HepG2 (cell line): ENCODE measurements around the gene TTC28. TPM values are rescaled to one million over a fixed set of nuclear protein-coding genes. Genes with fewer than 3 reads are reported as not detected.
"Not testable (repeated sequence)": the region's sequence is repeated elsewhere in the genome, so short reads cannot be mapped to it uniquely, and the experiment has no call there.

Experiments
- ATF4 ChIP-seq, 2 experiments: fragments of 450-650 bp in 1 of 2; sonication (generic) in 1 of 2; formaldehyde crosslinking; IDR thresholded peaks; 2 replicates each; pipeline versions ENCODE4 v1.5.0 to v1.8.0; 2020 to 2022; ENCODE audit warnings: mild to moderate bottlenecking in 1 of 2, missing genetic modification reagents in 1 of 2
- BCL3 ChIP-seq: sonication (generic); formaldehyde crosslinking; IDR thresholded peaks from 2 replicates; pipeline ENCODE4 v1.5.1; 2020; ENCODE audit warnings: mild to moderate bottlenecking, missing genetic modification reagents, moderate library complexity
- CCDC6 ChIP-seq: sonication (generic); formaldehyde crosslinking; IDR thresholded peaks from 2 replicates; pipeline ENCODE4 v1.8.1; 2022; ENCODE audit warnings: mild to moderate bottlenecking, missing genetic modification reagents, moderate library complexity
- HOXA3 ChIP-seq: sonication (generic); formaldehyde crosslinking; IDR thresholded peaks from 2 replicates; pipeline ENCODE4 v1.5.0; 2020; ENCODE audit warnings: missing genetic modification reagents
- IKZF4 ChIP-seq: sonication (generic); formaldehyde crosslinking; IDR thresholded peaks from 2 replicates; pipeline ENCODE4 v1.5.1; 2020; ENCODE audit warnings: borderline replicate concordance, mild to moderate bottlenecking, low read depth, missing genetic modification reagents; ENCODE audit errors: not compliant biosample characterization
- IKZF5 ChIP-seq: IDR thresholded peaks from 2 replicates; pipeline ENCODE4 v1.6.1; 2018; ENCODE audit warnings: missing genetic modification reagents, mild to moderate bottlenecking, missing compliant biosample characterization
- MLX ChIP-seq: IDR thresholded peaks from 2 replicates; pipeline ENCODE4 v1.6.1; 2016
- PATZ1 ChIP-seq: sonication (generic); formaldehyde crosslinking; IDR thresholded peaks from 2 replicates; pipeline ENCODE4 v1.4.0; 2020; ENCODE audit warnings: missing genetic modification reagents
- PHF20 ChIP-seq: sonication (generic); formaldehyde crosslinking; IDR thresholded peaks from 2 replicates; pipeline ENCODE4 v1.5.0; 2020; ENCODE audit warnings: mild to moderate bottlenecking, missing genetic modification reagents
- SOX6 ChIP-seq, 2 experiments: fragments of 450-650 bp in 1 of 2; sonication (generic) in 1 of 2; formaldehyde crosslinking in 1 of 2; IDR thresholded peaks; 2 replicates each; pipeline versions ENCODE4 v1.4.0 to v1.6.1; 2017 to 2020; ENCODE audit warnings: antibody characterized with exemption in 1 of 2, mild to moderate bottlenecking in 1 of 2, missing genetic modification reagents in 1 of 2
- TIGD3 ChIP-seq: sonication (generic); formaldehyde crosslinking; IDR thresholded peaks from 2 replicates; pipeline ENCODE4 v1.5.1; 2020; ENCODE audit warnings: mild to moderate bottlenecking, missing genetic modification reagents, borderline replicate concordance
- ZBTB4 ChIP-seq: sonication (generic); formaldehyde crosslinking; IDR thresholded peaks from 2 replicates; pipeline ENCODE4 v1.4.0; 2020; ENCODE audit warnings: missing genetic modification reagents, mild to moderate bottlenecking, borderline replicate concordance
- ZFX ChIP-seq: sonication (generic); formaldehyde crosslinking; IDR thresholded peaks from 2 replicates; pipeline ENCODE4 v1.4.0; 2020; ENCODE audit warnings: mild to moderate bottlenecking, low read depth, missing genetic modification reagents, moderate library complexity
- ZNF441 ChIP-seq: sonication (generic); formaldehyde crosslinking; IDR thresholded peaks from 2 replicates; pipeline ENCODE4 v1.7.0; 2021; ENCODE audit warnings: missing genetic modification reagents, borderline replicate concordance
- ZNF788 ChIP-seq: sonication (generic); formaldehyde crosslinking; IDR thresholded peaks from 2 replicates; pipeline ENCODE4 v1.5.0; 2020; ENCODE audit warnings: mild to moderate bottlenecking, missing genetic modification reagents, borderline replicate concordance
- polyA plus RNA-seq, 8 experiments: library from polyadenylated mRNA; depleted of rRNA in 3 of 8; stranded (reverse) in 7 of 8; unstranded in 1 of 8; fragments of >200 nt; fragmentation: Illumina TruSeq in 4 of 8; extraction: Trizol in 4 of 8; gene quantifications; 2 replicates each; pipeline versions ENCODE4 v1.2.1 to v1.2.3, GENCODE V29; 2011 to 2016; ENCODE audit warnings: low read depth in 4 of 8, missing spikeins in 1 of 8, mixed read lengths in 1 of 8; ENCODE audit not compliant: insufficient read depth in 1 of 8
- total RNA-seq, 5 experiments: library from RNA; depleted of rRNA; stranded (reverse); fragments of >200 nt; fragmentation: Illumina TruSeq; extraction: Trizol; gene quantifications; 2 replicates each; pipeline ENCODE4 v1.2.3, GENCODE V29; 2016; ENCODE audit warnings: low read depth in 1 of 5

TTC28 gene
- total and polyA plus RNA-seq, 2 of the 13 experiments (the other 11 are each of a cell fraction or from before 2014, with no cell fraction given) = 4.2 to 13.1 TPM

GRCh38 chr22:28679611-28680287 lies at the start of gene TTC28 (continued):
- TF ChIP-seq ZBTB4 (peak; percentile 84; the same call in 1 of the 2 replicates), IKZF5 (CRISPR knock-in tag) (0 out of 2 replicates have a peak, but pooled peaks have one; percentile 41), TIGD3 (CRISPR knock-in tag) (peak; percentile 58; the same call in 1 of the 2 replicates), ZNF788 (CRISPR knock-in tag) (0 out of 2 replicates have a peak, but pooled peaks have one; percentile 25), BCL3 (CRISPR knock-in tag) (peak; percentile 82), SOX6 (CRISPR knock-in tag; IDR thresholded peaks at IDR 0.05) (peak; percentile 32; the same call in 1 of the 2 replicates), ATF4 (CRISPR knock-in tag; IDR thresholded peaks at IDR 0.05) (peak in 1 of 2 experiments; percentile 71; a peak in 2 of 4 replicates), HOXA3 (peak; percentile 55; the same call in 1 of the 2 replicates), ZFX (CRISPR knock-in tag) (0 out of 2 replicates have a peak, but pooled peaks have one; percentile 41), MLX (CRISPR knock-in tag) (0 out of 2 replicates have a peak, but pooled peaks have one; percentile 23), CCDC6 (CRISPR knock-in tag) (0 out of 2 replicates have a peak, but pooled peaks have one; percentile 59), ZNF441 (0 out of 2 replicates have a peak, but pooled peaks have one; percentile 57), PATZ1 (CRISPR knock-in tag) (0 out of 2 replicates have a peak, but pooled peaks have one; percentile 17), PHF20 (CRISPR knock-in tag) (peak; percentile 70), IKZF4 (peak; percentile 75)
- not testable (repeated sequence) for TF ChIP-seq SOX6 (IDR thresholded peaks at IDR 0.05)
